ENCODE measurements around the gene SMIM12.
A peak's percentile ranks its signal among the peaks of the same experiment; 100 is the strongest.

SMIM12 gene

GRCh38 chr1:34859446-34860200 lies at the start of gene SMIM12:
TSS of gene SMIM12 (minus strand) at chr1:34859749. CDS start at chr1:34855977, 3,772 bp downstream.
- H3K9ac ChIP-seq (ENCODE audit: low read depth in 1 of 2, low read length in 2 of 2) = peak within 1 kb of the TSS; percentile 79 to 100
- peaks cover 12 to 13% of the 10 kb centered on the region in 2 donors for H3K36me3 ChIP-seq (ENCODE audit: control insufficient read depth in 1 of 2, insufficient read depth in 2 of 2, low read length in 2 of 2)
- no peaks in the 10 kb centered on the region for H3K27me3 ChIP-seq (ENCODE audit: control insufficient read depth in 1 of 2, insufficient read depth in 2 of 2, low read length in 2 of 2)
- H3K27ac ChIP-seq (ENCODE audit: low read depth, low read length) = peak within 1 kb of the TSS; percentile 86
- H3K4me3 ChIP-seq (ENCODE audit: low read depth in 1 of 2, low read length in 2 of 2) = peak within 1 kb of the TSS; percentile 91 to 100
- no peaks in the 10 kb centered on the region for H3K9me3 ChIP-seq (ENCODE audit: control insufficient read depth in 1 of 2, low read length in 2 of 2)
- peaks cover 21 to 30% of the 10 kb centered on the region in 2 donors for H3K4me1 ChIP-seq (ENCODE audit: control insufficient read depth in 1 of 2, insufficient read depth in 2 of 2, low read length in 2 of 2)

- Histone ChIP-seq H3K36me3 (ENCODE audit: control insufficient read depth in 1 of 2, insufficient read depth in 2 of 2, low read length in 2 of 2) (no peaks in the 10 kb centered on the region), H3K9me3 (ENCODE audit: control insufficient read depth in 1 of 2, low read length in 2 of 2) (no peaks in the 10 kb centered on the region), H3K27ac (ENCODE audit: low read depth, low read length) (no peak overlapping the region), H3K4me3 (ENCODE audit: low read depth in 1 of 2, low read length in 2 of 2) (no peak overlapping the region), H3K27me3 (ENCODE audit: control insufficient read depth in 1 of 2, insufficient read depth in 2 of 2, low read length in 2 of 2) (no peaks in the 10 kb centered on the region), H3K4me1 (ENCODE audit: control insufficient read depth in 1 of 2, insufficient read depth in 2 of 2, low read length in 2 of 2) (no peaks in the 10 kb centered on the region), H3K9ac (ENCODE audit: low read depth in 1 of 2, low read length in 2 of 2) (no peak overlapping the region)
Observed at GRCh38 chr1:34908369-34908768, 48.8 kb upstream of the SMIM12 start.

GRCh38 chr1:34907487-34908090 lies 48.0 kb upstream of the SMIM12 start:
- Histone ChIP-seq H3K27me3 (ENCODE audit: control insufficient read depth in 1 of 2, insufficient read depth in 2 of 2, low read length in 2 of 2) (no peaks in the 10 kb centered on the region), H3K36me3 (ENCODE audit: control insufficient read depth in 1 of 2, insufficient read depth in 2 of 2, low read length in 2 of 2) (no peaks in the 10 kb centered on the region), H3K4me3 (ENCODE audit: low read depth in 1 of 2, low read length in 2 of 2) (no peak overlapping the region), H3K4me1 (ENCODE audit: control insufficient read depth in 1 of 2, insufficient read depth in 2 of 2, low read length in 2 of 2) (no peaks in the 10 kb centered on the region), H3K27ac (ENCODE audit: low read depth, low read length) (no peak overlapping the region), H3K9me3 (ENCODE audit: control insufficient read depth in 1 of 2, low read length in 2 of 2) (no peaks in the 10 kb centered on the region), H3K9ac (ENCODE audit: low read depth in 1 of 2, low read length in 2 of 2) (no peak overlapping the region)

- no peaks in the 10 kb centered on the region for H3K9me3 ChIP-seq (ENCODE audit: control insufficient read depth in 1 of 2, low read length in 2 of 2)
- H3K27ac ChIP-seq (ENCODE audit: low read depth, low read length) = no peak overlapping the region
- H3K4me3 ChIP-seq (ENCODE audit: low read depth in 1 of 2, low read length in 2 of 2) = no peak overlapping the region
- no peaks in the 10 kb centered on the region for H3K36me3 ChIP-seq (ENCODE audit: control insufficient read depth in 1 of 2, insufficient read depth in 2 of 2, low read length in 2 of 2)
- H3K4me1 ChIP-seq (ENCODE audit: control insufficient read depth in 1 of 2, insufficient read depth in 2 of 2, low read length in 2 of 2) = no peaks in the 10 kb centered on the region
- H3K27me3 ChIP-seq (ENCODE audit: control insufficient read depth in 1 of 2, insufficient read depth in 2 of 2, low read length in 2 of 2) = peaks cover 0 to 2% of the 10 kb centered on the region in 2 donors
- no peak overlapping the region for H3K9ac ChIP-seq (ENCODE audit: low read depth in 1 of 2, low read length in 2 of 2)
Observed at GRCh38 chr1:34906756-34907155, 47.2 kb upstream of the SMIM12 start.

- Histone ChIP-seq H3K4me3 (ENCODE audit: low read depth in 1 of 2, low read length in 2 of 2) (no peak overlapping the region), H3K27ac (ENCODE audit: low read depth, low read length) (no peak overlapping the region), H3K9ac (ENCODE audit: low read depth in 1 of 2, low read length in 2 of 2) (no peak overlapping the region), H3K9me3 (ENCODE audit: control insufficient read depth in 1 of 2, low read length in 2 of 2) (no peaks in the 10 kb centered on the region), H3K27me3 (ENCODE audit: control insufficient read depth in 1 of 2, insufficient read depth in 2 of 2, low read length in 2 of 2) (peaks cover 0 to 5% of the 10 kb centered on the region in 2 donors), H3K36me3 (ENCODE audit: control insufficient read depth in 1 of 2, insufficient read depth in 2 of 2, low read length in 2 of 2) (no peaks in the 10 kb centered on the region), H3K4me1 (ENCODE audit: control insufficient read depth in 1 of 2, insufficient read depth in 2 of 2, low read length in 2 of 2) (no peaks in the 10 kb centered on the region)
Observed at GRCh38 chr1:34906222-34906621, 46.7 kb upstream of the SMIM12 start.

GRCh38 chr1:34905098-34905459 lies 45.5 kb upstream of the SMIM12 start:
- peaks cover 0 to 6% of the 10 kb centered on the region in 2 donors for H3K27me3 ChIP-seq (ENCODE audit: control insufficient read depth in 1 of 2, insufficient read depth in 2 of 2, low read length in 2 of 2)
- H3K4me3 ChIP-seq (ENCODE audit: low read depth in 1 of 2, low read length in 2 of 2) = no peak overlapping the region
- H3K4me1 ChIP-seq (ENCODE audit: control insufficient read depth in 1 of 2, insufficient read depth in 2 of 2, low read length in 2 of 2) = no peaks in the 10 kb centered on the region
- H3K27ac ChIP-seq (ENCODE audit: low read depth, low read length) = no peak overlapping the region
- no peaks in the 10 kb centered on the region for H3K9me3 ChIP-seq (ENCODE audit: control insufficient read depth in 1 of 2, low read length in 2 of 2)
- H3K9ac ChIP-seq (ENCODE audit: low read depth in 1 of 2, low read length in 2 of 2) = no peak overlapping the region
- H3K36me3 ChIP-seq (ENCODE audit: control insufficient read depth in 1 of 2, insufficient read depth in 2 of 2, low read length in 2 of 2) = no peaks in the 10 kb centered on the region

GRCh38 chr1:34904236-34905097 lies 44.9 kb upstream of the SMIM12 start:
- Histone ChIP-seq H3K36me3 (ENCODE audit: control insufficient read depth in 1 of 2, insufficient read depth in 2 of 2, low read length in 2 of 2) (no peaks in the 10 kb centered on the region), H3K9me3 (ENCODE audit: control insufficient read depth in 1 of 2, low read length in 2 of 2) (no peaks in the 10 kb centered on the region), H3K9ac (ENCODE audit: low read depth in 1 of 2, low read length in 2 of 2) (no peak overlapping the region), H3K4me3 (ENCODE audit: low read depth in 1 of 2, low read length in 2 of 2) (no peak overlapping the region), H3K27me3 (ENCODE audit: control insufficient read depth in 1 of 2, insufficient read depth in 2 of 2, low read length in 2 of 2) (peaks cover 0 to 6% of the 10 kb centered on the region in 2 donors), H3K4me1 (ENCODE audit: control insufficient read depth in 1 of 2, insufficient read depth in 2 of 2, low read length in 2 of 2) (no peaks in the 10 kb centered on the region), H3K27ac (ENCODE audit: low read depth, low read length) (no peak overlapping the region)

- no peak overlapping the region for H3K4me3 ChIP-seq (ENCODE audit: low read depth in 1 of 2, low read length in 2 of 2)
- no peak overlapping the region for H3K27ac ChIP-seq (ENCODE audit: low read depth, low read length)
- H3K9me3 ChIP-seq (ENCODE audit: control insufficient read depth in 1 of 2, low read length in 2 of 2) = no peaks in the 10 kb centered on the region
- H3K36me3 ChIP-seq (ENCODE audit: control insufficient read depth in 1 of 2, insufficient read depth in 2 of 2, low read length in 2 of 2) = no peaks in the 10 kb centered on the region
- H3K27me3 ChIP-seq (ENCODE audit: control insufficient read depth in 1 of 2, insufficient read depth in 2 of 2, low read length in 2 of 2) = peaks cover 0 to 6% of the 10 kb centered on the region in 2 donors
- H3K4me1 ChIP-seq (ENCODE audit: control insufficient read depth in 1 of 2, insufficient read depth in 2 of 2, low read length in 2 of 2) = no peaks in the 10 kb centered on the region
- H3K9ac ChIP-seq (ENCODE audit: low read depth in 1 of 2, low read length in 2 of 2) = no peak overlapping the region
Observed at GRCh38 chr1:34901919-34902318, 42.4 kb upstream of the SMIM12 start.

GRCh38 chr1:34900775-34901502 lies 41.4 kb upstream of the SMIM12 start:
- Histone ChIP-seq H3K4me3 (ENCODE audit: low read depth in 1 of 2, low read length in 2 of 2) (no peak overlapping the region), H3K36me3 (ENCODE audit: control insufficient read depth in 1 of 2, insufficient read depth in 2 of 2, low read length in 2 of 2) (no peaks in the 10 kb centered on the region), H3K9ac (ENCODE audit: low read depth in 1 of 2, low read length in 2 of 2) (no peak overlapping the region), H3K27me3 (ENCODE audit: control insufficient read depth in 1 of 2, insufficient read depth in 2 of 2, low read length in 2 of 2) (peaks cover 0 to 6% of the 10 kb centered on the region in 2 donors), H3K4me1 (ENCODE audit: control insufficient read depth in 1 of 2, insufficient read depth in 2 of 2, low read length in 2 of 2) (no peaks in the 10 kb centered on the region), H3K9me3 (ENCODE audit: control insufficient read depth in 1 of 2, low read length in 2 of 2) (no peaks in the 10 kb centered on the region), H3K27ac (ENCODE audit: low read depth, low read length) (no peak overlapping the region)
